Hematopoietic multipotent progenitor cell treated with erythropoietin and hydrocortisone succinate and interleukin-3 and kit ligand, for 8 days (in vitro differentiated cells): ENCODE data around the gene UBQLN4.
A peak's percentile ranks its signal among the peaks of the same experiment; 100 is the strongest.
"Not testable (repeated sequence)": the region's sequence is repeated elsewhere in the genome, so short reads cannot be mapped to it uniquely, and the experiment has no call there.

Experiments used
- DNase-seq: peaks from one replicate; pipeline ENCODE4 v3.0.0-alpha.2; 2015

Gene UBQLN4

DNA sequence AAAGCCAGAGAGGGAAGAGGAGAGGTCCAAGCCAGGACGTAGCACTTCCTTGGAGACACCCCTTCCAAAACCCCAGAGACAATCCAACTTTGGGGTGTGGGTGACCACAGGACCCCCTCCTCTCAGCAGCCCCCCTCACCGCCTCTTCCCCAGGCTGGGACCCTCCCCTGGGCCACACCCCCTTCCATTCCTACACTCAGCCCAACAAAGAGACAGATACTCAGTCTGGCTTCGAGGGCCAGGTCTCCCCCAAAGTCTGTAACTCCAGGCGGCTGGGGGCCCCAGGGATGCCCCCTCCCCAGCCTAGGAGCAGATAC lies 27.2 kb upstream of the UBQLN4 start:
- DNase-seq: no peak

DNA sequence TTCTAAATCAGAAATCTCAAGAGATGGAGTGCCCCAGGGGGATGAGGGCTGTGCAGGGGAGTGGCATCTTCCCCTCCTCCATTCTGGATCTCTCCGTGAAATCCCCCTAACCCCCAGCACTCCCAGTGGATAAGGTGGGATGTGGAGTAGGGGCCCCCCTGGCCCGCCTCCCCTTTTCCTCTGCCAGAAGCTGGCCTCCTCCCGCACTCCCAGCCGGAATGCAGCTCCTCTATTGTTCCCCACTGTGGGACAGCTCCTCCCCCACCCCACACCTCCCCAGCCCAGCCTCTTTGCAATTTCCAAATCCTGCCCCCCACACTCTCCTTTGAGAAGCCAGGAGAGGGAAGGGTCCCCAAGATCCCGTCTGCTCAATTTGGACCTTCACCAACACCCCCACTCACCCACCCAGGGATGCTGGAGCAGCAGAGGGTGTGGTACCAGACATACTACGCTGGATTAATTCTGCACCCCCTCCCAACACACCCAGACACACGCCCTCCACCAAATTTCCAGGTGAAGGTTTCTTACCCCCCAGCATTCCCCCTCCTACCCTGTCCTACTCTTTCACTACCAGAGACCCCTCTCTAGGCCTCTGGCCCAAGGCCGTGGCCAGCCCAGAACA lies 26.8 kb upstream of the UBQLN4 start:
- no peak for DNase-seq

DNA sequence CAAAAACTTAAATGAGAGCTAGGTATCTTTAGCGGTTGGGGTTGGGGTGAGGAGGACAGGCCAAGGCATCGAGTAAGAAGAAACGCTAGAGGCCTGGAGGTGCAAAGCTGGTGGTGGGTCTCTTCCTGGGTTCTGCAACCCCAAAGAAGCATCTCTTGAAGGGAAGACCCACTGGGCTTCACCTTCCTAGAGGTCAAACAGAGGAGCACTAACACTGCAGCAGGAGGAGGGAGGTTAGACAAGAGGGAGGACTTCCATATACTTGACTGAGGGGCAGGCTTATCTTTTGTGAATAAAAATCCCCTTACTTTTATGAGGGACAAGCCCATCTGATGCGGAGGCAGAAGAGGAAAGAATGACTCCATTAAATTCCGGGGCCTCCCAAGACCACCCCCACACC lies 26.2 kb upstream of the UBQLN4 start:
- no peak for DNase-seq

DNA sequence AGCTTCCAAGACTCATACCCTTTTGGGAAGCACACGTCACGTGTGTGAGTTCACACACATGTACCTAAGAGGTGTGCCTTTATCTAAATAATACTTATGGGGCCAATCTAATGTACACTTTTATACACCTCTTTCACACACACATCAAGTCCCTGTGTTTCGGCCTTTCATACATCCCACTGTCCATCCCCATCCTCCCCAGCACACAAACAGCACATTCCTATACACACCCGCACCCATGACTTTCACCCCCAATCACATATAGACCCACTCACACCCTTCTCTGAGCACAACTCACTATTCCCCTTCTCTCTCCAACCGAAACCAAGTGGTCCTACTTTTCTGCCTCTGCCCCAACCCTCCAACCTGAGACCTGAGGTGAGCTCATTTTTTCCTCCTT lies 25.1 kb upstream of the UBQLN4 start:
- no peak for DNase-seq

DNA sequence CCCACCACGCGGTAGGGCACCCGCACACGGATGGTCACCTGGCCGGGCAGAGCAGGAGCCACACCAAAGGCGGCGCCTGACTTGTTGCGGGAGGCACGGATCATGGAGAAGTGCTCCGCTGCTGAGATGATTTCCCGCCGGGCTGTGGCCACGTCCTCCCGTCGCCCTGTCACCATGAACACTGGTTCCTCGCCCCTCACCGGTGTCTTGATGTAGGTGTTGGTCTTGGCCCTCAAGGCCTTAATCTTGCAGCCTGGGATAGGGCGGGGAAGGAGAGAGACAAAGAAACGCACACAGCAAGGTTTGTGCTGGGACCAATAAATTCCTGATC lies 23.8 kb upstream of the UBQLN4 start:
- DNase-seq: no peak

DNA sequence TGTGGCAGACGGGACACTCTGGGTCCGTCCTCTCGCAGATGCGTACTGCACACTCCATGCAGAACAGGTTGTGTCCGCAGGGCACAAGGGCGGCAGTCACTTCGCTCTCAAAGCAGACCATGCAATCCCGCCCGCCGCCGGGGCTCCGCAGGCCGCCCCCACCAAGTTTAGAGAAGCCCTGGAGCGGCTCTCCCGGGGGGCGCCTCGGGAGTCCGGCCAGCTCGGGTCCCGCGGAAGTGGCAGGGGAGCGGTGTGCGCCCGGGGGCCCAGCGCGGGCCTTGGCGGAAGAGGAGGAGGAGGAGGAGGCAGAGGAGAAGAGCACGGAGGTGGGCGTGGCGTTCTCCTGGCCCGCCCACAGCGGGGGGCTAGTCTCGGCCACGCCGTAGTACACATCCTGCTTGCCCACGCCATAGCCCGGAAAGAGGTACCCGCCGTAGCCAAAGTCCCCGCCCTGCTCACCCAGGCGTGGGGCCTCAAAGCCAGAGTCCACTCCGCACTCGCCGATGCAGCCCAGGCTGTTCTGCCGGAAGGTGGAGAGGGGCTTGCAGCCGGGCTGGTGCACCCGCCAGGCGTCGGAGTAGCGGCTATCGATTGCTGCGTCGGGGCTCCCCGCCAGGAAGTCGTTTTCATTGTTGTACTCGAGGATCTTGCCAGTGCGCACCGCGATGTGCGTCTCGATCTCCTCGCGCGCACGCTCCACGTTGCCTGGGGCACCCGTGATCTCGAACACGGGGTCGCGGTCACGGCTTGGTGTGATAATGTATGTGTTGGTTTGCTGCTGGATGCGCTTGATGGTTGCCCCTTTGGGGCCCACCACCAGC lies 23.2 kb upstream of the UBQLN4 start:
- DNase-seq: peak; percentile 39

DNA sequence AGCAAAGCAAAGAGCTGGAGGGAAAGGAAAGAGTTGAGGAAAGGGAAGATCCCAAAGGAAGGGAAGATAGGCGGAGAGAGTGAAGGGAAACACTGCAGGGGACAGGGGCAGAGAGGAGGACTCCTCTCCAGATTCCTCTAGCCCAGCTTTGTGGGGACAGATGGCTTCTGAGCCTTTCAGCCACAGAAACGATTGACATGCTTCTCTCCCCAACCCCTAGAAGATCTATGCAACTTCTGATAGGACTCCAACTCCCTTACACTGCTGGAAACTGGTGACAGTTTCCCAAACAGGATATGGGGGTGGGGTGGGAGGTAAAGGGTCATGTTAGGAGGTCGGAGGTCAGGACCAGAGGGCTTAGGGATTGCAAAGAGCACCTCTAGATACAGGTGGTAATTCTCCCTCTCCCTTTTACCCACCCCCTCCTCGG lies 22.2 kb upstream of the UBQLN4 start:
- DNase-seq: no peak

DNA sequence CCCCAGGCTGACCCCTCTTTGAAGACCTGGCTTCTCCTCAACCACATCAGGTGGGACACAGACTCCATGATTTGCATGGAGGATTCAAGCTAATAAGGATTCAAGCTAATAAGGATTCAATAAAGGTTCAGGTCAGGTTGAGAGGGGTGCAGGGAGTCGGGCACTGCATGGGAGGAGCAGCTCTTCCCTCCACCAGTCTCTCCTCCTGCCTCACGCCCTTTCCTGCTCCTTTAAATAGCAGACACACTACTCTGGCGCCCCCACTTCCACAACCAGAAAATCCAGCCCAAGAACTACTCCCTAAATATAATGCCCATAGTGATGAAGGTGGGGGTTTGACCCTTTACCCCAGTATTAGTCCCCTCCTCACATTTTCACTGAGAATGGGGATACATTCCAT lies 21.6 kb upstream of the UBQLN4 start:
- DNase-seq: peak; percentile 41

DNA sequence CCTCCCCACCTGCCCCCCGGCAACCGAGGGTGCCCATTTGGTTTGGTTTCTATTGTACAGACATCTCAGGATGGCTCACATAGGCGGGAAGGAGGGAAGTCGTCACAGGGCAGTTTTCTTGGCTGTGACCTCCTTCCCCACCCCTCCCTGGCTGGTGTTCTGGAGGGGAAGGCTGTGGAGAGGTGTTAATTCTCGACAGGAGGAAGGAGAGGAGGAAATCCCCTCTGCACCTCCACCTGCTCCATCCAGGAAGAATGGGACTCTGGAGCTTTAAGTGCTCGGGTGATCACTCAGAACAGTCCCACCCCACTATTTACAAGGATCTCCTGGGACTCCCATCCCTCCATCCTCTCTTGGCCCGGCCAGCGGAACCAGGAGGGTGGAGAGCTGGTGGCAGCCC lies 21.1 kb upstream of the UBQLN4 start:
- DNase-seq: no peak

DNA sequence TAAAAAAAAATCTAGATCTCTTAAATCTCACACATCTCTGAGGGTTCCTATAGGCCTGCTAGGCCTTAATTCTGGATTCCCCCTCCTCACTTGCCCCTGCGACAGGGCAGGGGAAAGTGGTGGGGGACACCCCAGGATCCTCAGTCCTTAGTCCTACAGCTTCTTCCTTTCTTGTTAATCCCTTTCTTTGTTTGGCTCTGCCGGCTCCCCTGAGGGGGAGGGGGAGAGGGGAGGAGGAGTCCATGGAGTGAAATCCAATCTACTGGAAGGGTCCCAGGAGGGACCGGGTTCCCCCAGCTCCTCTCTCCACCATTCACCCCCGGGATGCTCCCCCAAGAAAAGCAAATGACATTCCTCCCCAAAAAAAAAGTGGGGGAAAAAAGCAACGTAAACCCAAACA lies 20.1 kb upstream of the UBQLN4 start:
- DNase-seq: no peak

DNA sequence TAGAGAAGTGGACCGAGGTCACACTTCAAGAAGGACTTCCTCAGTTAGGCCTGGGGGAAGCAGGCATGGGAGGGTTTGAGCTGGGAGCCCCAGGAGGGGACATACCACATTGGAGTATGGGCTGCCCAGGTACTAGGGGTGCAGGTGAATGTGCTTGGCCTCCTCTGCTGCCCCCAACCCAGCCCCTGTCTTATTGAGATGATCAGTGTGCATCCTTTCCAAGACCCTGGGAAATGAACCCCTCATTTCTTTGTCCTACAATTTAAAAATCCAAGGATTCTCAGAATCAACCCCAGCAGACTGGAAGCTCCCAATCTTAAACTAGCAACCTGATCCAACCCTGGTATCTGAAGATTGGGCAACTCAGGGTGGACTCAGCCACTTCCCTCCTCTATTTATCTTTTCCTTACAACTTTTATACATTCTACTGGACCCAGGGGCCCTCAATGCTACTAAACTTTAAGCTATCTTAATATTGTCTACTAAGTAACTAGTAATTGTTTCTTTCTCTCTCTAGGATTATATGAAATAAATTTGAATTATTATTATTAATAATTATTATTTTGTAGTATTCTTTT lies 19.6 kb upstream of the UBQLN4 start:
- DNase-seq: no peak

DNA sequence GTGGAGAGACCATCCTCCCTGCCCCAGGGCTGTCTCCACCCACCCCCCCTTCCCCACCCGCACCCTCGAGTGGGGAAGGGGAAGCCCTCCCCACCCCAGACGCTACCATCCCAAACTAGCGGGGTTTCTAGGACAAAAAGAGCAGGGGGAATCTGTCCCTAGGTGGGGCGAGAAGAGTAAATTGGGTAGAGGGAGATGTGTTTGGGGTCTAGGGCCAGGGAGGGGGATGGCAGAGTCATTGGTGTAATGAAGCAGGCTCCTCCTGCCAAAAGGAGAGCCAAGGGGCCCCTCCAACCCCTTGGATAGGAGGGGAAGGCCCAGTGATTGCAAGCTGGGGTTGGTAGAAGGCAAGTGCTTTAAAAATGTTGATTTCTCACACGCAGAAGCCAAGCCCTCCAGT lies 18.7 kb upstream of the UBQLN4 start:
- DNase-seq: no peak

DNA sequence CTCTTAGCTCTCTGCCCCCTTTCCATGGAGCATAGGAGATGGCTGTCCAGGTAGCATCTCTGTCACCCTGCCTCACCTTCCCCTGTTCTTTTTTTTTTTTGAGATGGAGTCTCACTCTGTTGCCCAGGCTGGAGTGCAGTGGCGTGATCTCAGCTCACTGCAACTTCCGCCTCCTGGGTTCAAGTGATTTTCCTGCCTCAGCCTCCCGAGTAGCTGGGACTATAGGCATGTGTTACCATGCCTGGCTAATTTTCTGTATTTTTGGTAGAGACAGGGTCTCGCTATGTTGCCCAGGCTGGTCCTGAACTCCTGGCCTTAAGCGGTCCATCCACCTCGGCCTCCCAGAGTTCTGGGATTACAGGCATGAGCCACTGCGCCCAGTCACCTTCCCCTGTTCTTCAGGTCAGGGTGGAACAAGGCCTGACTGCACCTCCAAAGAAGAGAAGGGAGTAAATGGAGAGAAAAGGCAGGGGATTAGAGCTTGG lies 17.8 kb upstream of the UBQLN4 start:
- DNase-seq: not testable (repeated sequence)

DNA sequence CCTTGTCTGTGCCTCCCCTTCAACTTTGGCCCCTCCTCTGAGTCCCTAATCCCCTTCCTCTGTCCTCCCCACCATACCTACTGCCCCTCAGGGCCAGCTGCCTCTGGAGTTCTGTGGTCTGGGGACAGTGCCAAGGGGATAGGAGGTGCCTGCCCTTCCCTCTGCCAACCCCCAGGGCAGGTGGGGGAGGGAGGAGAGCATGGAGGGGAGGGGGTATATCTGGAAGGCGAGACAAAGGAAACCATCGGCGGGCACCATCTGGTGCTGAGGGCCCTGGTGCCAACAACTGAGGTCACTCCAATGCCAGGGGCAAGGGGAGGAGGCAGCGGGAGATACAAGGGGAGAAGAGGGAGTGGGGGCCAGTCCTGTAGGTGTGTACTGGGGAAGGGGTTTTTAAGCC lies 16.9 kb upstream of the UBQLN4 start:
- no peak for DNase-seq

DNA sequence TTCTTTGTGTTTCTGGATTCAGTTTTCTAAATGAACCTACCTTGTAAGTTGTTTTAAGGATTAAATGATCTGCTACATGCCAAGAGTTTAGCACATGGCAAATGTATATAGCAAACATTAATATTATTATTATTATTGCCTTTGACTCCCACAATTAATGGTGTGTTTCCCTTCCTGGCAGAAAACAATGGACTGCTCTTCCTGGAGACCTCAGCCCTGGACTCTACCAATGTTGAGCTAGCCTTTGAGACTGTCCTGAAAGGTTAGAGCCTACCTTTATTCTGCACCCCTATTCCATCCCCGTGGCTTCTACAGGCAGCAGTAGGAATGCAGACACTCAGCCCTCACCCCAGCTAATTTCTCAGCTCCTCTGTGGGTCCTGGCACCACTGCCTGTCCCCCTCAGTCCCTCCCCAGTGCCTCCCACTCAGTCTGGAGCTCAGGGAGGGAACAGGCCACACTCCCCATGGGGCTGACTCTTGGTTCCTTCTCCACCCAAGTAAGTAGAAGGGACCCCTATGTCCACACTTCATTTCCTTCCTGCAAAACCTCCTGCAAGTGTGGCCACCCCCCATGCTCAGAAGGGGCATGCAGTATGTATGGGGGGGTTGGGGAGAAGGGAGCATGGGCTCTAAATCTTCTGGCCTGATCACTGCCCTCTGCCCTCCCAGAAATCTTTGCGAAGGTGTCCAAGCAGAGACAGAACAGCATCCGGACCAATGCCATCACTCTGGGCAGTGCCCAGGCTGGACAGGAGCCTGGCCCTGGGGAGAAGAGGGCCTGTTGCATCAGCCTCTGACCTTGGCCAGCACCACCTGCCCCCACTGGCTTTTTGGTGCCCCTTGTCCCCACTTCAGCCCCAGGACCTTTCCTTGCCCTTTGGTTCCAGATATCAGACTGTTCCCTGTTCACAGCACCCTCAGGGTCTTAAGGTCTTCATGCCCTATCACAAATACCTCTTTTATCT lies 16.2 kb upstream of the UBQLN4 start:
- no peak for DNase-seq

DNA sequence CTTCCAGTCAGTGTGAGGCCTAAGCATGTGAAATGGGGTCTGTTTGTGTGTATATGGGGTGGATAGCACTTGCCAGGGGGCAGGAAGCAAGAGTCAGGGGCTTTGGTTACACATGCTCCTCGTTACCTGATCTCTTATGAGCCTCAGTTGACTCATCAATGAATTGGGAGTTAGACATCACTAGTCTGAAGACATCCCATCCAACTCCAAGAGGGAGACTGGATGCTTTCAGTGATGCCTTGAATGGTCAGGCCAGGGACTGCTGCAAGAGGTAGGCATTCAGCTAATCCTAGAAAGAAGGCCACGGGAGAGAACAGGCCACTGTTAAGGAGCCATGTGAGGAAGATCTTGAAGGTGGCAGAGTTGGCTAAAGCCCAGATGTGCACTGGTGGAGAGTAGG lies 13.7 kb upstream of the UBQLN4 start:
- DNase-seq: no peak

DNA sequence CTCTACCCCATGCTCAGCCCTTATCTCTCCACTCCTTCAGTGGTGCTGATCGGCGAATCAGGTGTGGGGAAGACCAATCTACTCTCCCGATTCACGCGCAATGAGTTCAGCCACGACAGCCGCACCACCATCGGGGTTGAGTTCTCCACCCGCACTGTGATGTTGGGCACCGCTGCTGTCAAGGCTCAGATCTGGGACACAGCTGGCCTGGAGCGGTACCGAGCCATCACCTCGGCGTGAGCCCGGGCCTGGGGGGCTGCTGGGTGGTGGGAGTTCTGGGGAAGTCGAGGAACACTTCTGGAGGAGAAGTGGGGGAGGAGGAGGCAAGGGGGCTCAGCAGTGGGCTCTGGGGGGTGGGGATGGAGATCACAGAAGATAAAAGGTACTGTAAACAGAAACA lies 12.3 kb upstream of the UBQLN4 start:
- DNase-seq: no peak

DNA sequence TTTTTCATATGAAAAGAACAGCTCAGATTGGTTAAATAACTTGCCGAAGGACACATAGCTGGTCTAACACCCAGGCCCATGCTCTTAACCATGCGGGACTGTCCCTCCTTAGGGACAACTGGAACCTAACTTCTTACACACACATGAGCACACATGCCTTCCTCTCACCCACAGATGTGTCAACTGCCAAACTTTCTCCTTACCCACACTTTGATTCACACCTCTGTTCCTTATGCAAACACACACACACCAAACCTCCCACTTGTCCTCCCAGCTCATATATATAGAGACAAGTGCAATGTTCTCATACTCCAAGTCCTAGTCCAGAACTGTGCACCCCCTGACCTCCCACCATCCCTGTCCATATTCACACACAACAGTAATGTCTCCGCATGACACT lies 11.6 kb upstream of the UBQLN4 start:
- no peak for DNase-seq

DNA sequence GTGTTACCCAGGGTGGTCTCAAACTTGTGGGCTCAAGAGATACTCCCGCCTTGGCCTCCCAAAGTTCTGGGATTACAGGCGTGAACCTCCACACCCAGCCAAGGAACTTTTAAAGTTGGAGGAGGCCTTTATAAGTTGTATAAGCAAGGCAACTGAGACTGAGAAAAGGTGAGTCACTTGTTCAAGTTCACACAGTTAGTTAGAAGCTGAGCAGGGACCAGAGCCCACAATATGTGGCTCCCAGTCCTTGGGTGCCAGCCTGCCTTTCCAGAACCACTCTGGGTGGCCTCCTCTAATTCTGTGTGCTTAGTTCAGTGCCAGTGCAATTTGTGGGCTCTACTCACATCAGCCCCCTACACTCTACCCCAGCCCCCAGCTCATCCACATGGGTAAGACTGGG lies 11.0 kb upstream of the UBQLN4 start:
- DNase-seq: no peak

DNA sequence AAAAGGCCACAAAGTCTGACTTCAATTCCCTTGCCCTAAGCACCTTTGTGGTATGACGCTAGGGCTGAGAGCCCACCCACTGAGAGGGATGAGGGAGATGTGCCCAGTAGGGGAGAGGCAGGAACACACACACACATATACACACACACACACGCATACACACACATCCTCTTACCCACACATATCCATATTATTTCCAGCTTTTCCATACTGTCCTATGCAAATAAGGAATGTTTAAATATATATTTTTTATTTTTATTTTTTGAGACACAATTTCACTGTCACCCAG lies 10.3 kb upstream of the UBQLN4 start:
- no peak for DNase-seq

DNA sequence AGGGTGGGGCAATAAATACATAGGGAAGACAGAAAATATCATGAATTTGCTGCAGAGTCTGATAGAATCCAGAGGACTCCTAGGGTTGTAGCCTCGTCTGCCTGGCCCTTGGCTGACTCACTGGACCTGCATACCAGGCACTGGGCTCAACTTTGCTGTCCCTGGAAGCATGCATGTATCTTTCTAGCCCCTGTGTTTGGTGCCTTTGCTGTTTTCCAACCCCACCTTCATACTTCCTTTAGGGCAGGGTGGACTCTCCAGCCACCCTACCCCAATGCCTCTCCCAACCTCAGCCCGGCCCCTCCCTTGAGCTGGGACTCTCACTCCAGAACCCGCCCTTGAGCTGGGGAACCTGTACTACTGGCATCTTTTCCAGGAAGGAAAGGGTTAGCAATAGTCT lies 8.6 kb upstream of the UBQLN4 start:
- no peak for DNase-seq

DNA sequence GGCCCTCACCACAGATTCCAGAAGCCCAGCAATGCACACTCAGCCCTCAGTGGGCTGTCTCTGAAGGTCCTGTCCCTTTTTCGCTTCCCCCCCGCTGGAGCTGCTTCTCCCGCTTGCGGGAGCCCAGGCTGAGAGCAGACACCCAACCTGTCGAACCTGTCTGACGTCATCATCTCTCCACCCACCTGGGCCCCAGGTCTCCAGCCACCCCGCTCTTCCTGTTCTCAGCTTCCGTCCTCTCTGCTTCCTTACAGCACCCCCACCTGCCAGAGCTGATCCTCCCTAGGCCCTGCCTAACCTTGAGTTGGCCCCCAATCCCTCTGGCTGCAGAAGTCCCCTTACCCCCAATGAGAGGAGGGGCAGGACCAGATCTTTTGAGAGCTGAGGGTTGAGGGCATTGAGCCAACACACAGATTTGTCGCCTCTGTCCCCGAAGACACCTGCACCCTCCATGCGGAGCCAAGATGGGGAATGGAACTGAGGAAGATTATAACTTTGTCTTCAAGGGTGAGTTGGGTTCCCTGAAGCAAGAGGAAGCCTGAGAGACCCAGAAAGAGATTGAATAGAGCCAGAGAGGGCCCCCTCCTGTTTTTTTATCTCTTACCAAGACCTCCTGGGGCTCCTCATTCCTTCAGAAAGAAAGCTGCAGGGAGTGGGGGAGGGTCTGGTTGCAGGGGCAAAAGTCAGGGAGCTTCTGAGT lies 7.5 kb upstream of the UBQLN4 start, which contains the start of gene RAB25:
Gene RAB25 (plus strand): TSS at position 224 of the 700 bp plus-strand sequence. CDS start 241 bp downstream, at position 465.
- no peak for DNase-seq

DNA sequence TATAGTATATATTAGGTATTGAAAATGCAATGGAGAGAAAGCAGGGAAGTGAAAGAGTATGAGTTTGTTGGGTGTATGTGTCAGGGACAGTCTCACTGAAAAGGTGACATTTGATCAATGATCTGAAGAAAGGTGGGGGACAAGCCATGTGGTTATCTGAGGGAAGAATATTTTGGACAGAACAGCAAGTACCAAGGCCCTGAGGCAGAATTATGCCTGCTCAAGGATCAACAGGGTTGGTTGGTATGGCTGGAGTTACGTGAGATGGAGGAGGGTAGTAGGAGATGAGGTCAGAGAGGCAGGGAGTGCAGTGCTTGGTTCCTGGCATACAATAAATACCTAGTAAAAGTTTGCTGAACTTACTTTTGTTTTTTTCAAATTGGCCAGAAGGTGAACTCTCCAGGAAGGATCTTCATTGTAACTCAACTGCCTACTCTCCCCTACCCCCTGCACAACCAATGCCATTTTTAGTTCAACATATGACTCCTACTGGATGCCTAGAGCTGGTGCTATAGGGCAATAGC lies 2.8 kb upstream of the UBQLN4 start:
- DNase-seq: no peak
